IMR-90 (cell line): ENCODE data around the gene MPG. TPM values are rescaled to one million over a fixed set of nuclear protein-coding genes. Genes with fewer than 3 reads are reported as not detected.

Source experiments
- ATAC-seq: fragments of 200-7000 bp; cut with Tn5 transposase; 2 replicates; pipeline ENCODE4 v1.9.1; 2020; ENCODE audit warnings: low read depth, mild to moderate bottlenecking, moderate library complexity
- BruUV-seq: library from RNA; stranded (reverse); fragments of 400-500 nt; replicated peaks from 2 replicates; lab custom pipeline; 2021; lab: Mats Ljungman, UMichigan
- CTCF ChIA-PET: fragments of 300-600 bp; formaldehyde crosslinking; extraction: SDS; loops from one replicate; lab custom pipeline; 2021; ENCODE audit warnings: antibody characterized with exemption; lab: Yijun Ruan, JAX
- POLR2A ChIA-PET: fragments of 300-600 bp; sonication (Branson Sonifier 250); formaldehyde crosslinking; loops from one replicate; lab custom pipeline; 2022; ENCODE audit warnings: antibody characterized with exemption; ENCODE audit not compliant: unreplicated experiment; lab: Charles Lee
- DNase-seq: peaks from one replicate; pipeline ENCODE4 v3.0.0; 2013
- H2AFZ ChIP-seq: replicated peaks from 2 replicates; pipeline ENCODE3; 2013; ENCODE audit warnings: low read length, mild to moderate bottlenecking; ENCODE audit not compliant: poor library complexity
- H2AK5ac ChIP-seq: 2 replicates; pipeline ENCODE4 v1.6.1; 2013; ENCODE audit warnings: low read depth, low read length, inconsistent platforms
- H2AK9ac ChIP-seq: replicated peaks from 2 replicates; pipeline ENCODE3; 2013; ENCODE audit warnings: mild to moderate bottlenecking, low read depth, low read length, moderate library complexity; ENCODE audit not compliant: poor library complexity
- H2BK120ac ChIP-seq: 2 replicates; pipeline ENCODE4 v1.6.1; 2013; ENCODE audit warnings: low read depth, low read length, inconsistent platforms
- H2BK15ac ChIP-seq: 3 replicates; pipeline ENCODE4 v1.6.1; 2013; ENCODE audit warnings: low read depth, low read length, inconsistent platforms
- H2BK20ac ChIP-seq: 2 replicates; pipeline ENCODE4 v1.6.1; 2013; ENCODE audit warnings: low read depth, mild to moderate bottlenecking, inconsistent platforms, low read length, moderate library complexity
- H2BK5ac ChIP-seq: 2 replicates; pipeline ENCODE4 v1.6.1; 2013; ENCODE audit warnings: mild to moderate bottlenecking, low read depth, low read length, inconsistent platforms; ENCODE audit not compliant: poor library complexity, severe bottlenecking
- H3K14ac ChIP-seq: replicated peaks from 2 replicates; pipeline ENCODE4 v1.6.1; 2013; ENCODE audit warnings: low read depth, low read length, inconsistent platforms
- H3K18ac ChIP-seq: 2 replicates; pipeline ENCODE4 v1.6.1; 2013; ENCODE audit warnings: low read depth, low read length, control low read depth
- H3K23ac ChIP-seq: 2 replicates; pipeline ENCODE4 v1.6.1; 2013; ENCODE audit warnings: low read depth, low read length, inconsistent platforms
- H3K27ac ChIP-seq: 2 replicates; pipeline ENCODE4 v1.5.1; 2013; ENCODE audit warnings: mild to moderate bottlenecking, control low read depth, low read length; ENCODE audit not compliant: insufficient read depth
- H3K27me3 ChIP-seq: 2 replicates; pipeline ENCODE4 v1.6.1; 2013; ENCODE audit warnings: low read length; ENCODE audit not compliant: control insufficient read depth, insufficient read depth
- H3K36me3 ChIP-seq: 2 replicates; pipeline ENCODE4 v1.6.1; 2013; ENCODE audit warnings: low read length, mixed read lengths; ENCODE audit not compliant: control insufficient read depth, insufficient read depth
- H3K4ac ChIP-seq: 2 replicates; pipeline ENCODE4 v1.6.1; 2013; ENCODE audit warnings: low read depth, low read length, inconsistent platforms
- H3K4me1 ChIP-seq: 2 replicates; pipeline ENCODE4 v1.6.1; 2013; ENCODE audit warnings: low read length, mixed read lengths; ENCODE audit not compliant: control insufficient read depth, insufficient read depth
- H3K4me2 ChIP-seq: 2 replicates; pipeline ENCODE4 v1.6.1; 2013; ENCODE audit warnings: low read depth, mild to moderate bottlenecking, control low read depth, low read length, moderate library complexity
- H3K4me3 ChIP-seq: 2 replicates; pipeline ENCODE4 v1.5.1; 2013; ENCODE audit warnings: low read depth, mild to moderate bottlenecking, control low read depth, low read length, moderate library complexity; ENCODE audit not compliant: insufficient read depth
- H3K56ac ChIP-seq: 2 replicates; pipeline ENCODE4 v1.6.1; 2013; ENCODE audit warnings: low read length, inconsistent platforms; ENCODE audit not compliant: insufficient read depth; ENCODE audit errors: extremely low read depth
- H3K79me1 ChIP-seq, 2 experiments: 2 replicates each; pipeline ENCODE4 v1.6.1; 2013; ENCODE audit warnings: low read length in 2 of 2, inconsistent platforms in 1 of 2, low read depth in 1 of 2
- H3K9ac ChIP-seq: 2 replicates; pipeline ENCODE4 v1.6.1; 2013; ENCODE audit warnings: low read depth, low read length, control low read depth
- H3K9me1 ChIP-seq: 2 replicates; pipeline ENCODE4 v1.6.1; 2013; ENCODE audit warnings: low read length, inconsistent platforms; ENCODE audit not compliant: insufficient read depth
- H3K9me3 ChIP-seq: 2 replicates; pipeline ENCODE4 v1.6.1; 2013; ENCODE audit warnings: low read length; ENCODE audit not compliant: control insufficient read depth, insufficient read depth
- H4K20me1 ChIP-seq: 2 replicates; pipeline ENCODE4 v1.6.1; 2013; ENCODE audit warnings: low read length, inconsistent platforms; ENCODE audit not compliant: insufficient read depth
- H4K5ac ChIP-seq: 2 replicates; pipeline ENCODE4 v1.6.1; 2013; ENCODE audit warnings: mild to moderate bottlenecking, low read depth, low read length, control low read depth
- H4K8ac ChIP-seq, 2 experiments: 2 replicates each; pipeline ENCODE4 v1.6.1; 2013; ENCODE audit warnings: low read depth in 2 of 2, low read length in 2 of 2, control low read depth in 1 of 2, inconsistent platforms in 1 of 2
- H4K91ac ChIP-seq: 2 replicates; pipeline ENCODE4 v1.6.1; 2013; ENCODE audit warnings: low read depth, low read length, inconsistent platforms; ENCODE audit not compliant: insufficient read depth
- BHLHE40 ChIP-seq: fragments of 150-350 bp; IDR thresholded peaks from 2 replicates; pipeline ENCODE4 v1.6.1; 2016; ENCODE audit warnings: mild to moderate bottlenecking, low read depth, low read length
- CEBPB ChIP-seq: IDR thresholded peaks from 2 replicates; pipeline ENCODE4 v1.6.1; 2012; ENCODE audit warnings: low read depth, low read length, improper control_type of control experiment
- CHD1 ChIP-seq: IDR thresholded peaks from 2 replicates; pipeline ENCODE4 v1.6.1; 2012; ENCODE audit warnings: low read depth, low read length, improper control_type of control experiment
- FOS ChIP-seq: fragments of 150-350 bp; IDR thresholded peaks from 2 replicates; pipeline ENCODE4 v1.6.1; 2016; ENCODE audit warnings: low read depth, low read length
- MAFK ChIP-seq: IDR thresholded peaks from 2 replicates; pipeline ENCODE4 v1.6.1; 2012; ENCODE audit warnings: low read depth, low read length, improper control_type of control experiment
- MAZ ChIP-seq: IDR thresholded peaks from 2 replicates; pipeline ENCODE4 v1.6.1; 2012; ENCODE audit warnings: low read depth, mild to moderate bottlenecking, low read length, improper control_type of control experiment, moderate library complexity, borderline replicate concordance
- MXI1 ChIP-seq: IDR thresholded peaks from 2 replicates; pipeline ENCODE4 v1.6.1; 2012; ENCODE audit warnings: low read depth, mild to moderate bottlenecking, low read length, moderate library complexity, borderline replicate concordance
- NFE2L2 ChIP-seq: fragments of 150-350 bp; IDR thresholded peaks from 2 replicates; pipeline ENCODE4 v1.6.1; 2016; ENCODE audit warnings: low read depth, mild to moderate bottlenecking, low read length
- POLR2A ChIP-seq: IDR thresholded peaks from 2 replicates; pipeline ENCODE4 v1.6.1; 2012; ENCODE audit warnings: mild to moderate bottlenecking, low read depth, low read length
- RAD21 ChIP-seq: IDR thresholded peaks from 2 replicates; pipeline ENCODE4 v1.6.1; 2012; ENCODE audit warnings: low read length, improper control_type of control experiment
- RCOR1 ChIP-seq: IDR thresholded peaks from 2 replicates; pipeline ENCODE4 v1.6.1; 2012; ENCODE audit warnings: mild to moderate bottlenecking, low read length, improper control_type of control experiment; ENCODE audit not compliant: insufficient replicate concordance
- RFX5 ChIP-seq: IDR thresholded peaks from 2 replicates; pipeline ENCODE4 v1.8.0; 2012; ENCODE audit warnings: low read depth, mild to moderate bottlenecking, low read length, moderate library complexity
- SMC3 ChIP-seq: fragments of 150-350 bp; IDR thresholded peaks from 2 replicates; pipeline ENCODE4 v1.6.1; 2016; ENCODE audit warnings: low read depth, mild to moderate bottlenecking, antibody characterized with exemption, low read length, moderate library complexity
- USF2 ChIP-seq: fragments of 150-350 bp; IDR thresholded peaks from 2 replicates; pipeline ENCODE4 v1.6.1; 2017; ENCODE audit warnings: mild to moderate bottlenecking, antibody characterized with exemption, low read length, low read depth
- WGBS, 2 experiments: methylation state at CpG; one replicate each; pipeline versions ENCODE4 v1.1.5 to v1.1.7; 2013; ENCODE audit warnings: missing lambda C conversion rate in 2 of 2; ENCODE audit not compliant: insufficient read length in 1 of 2; ENCODE audit errors: extremely low coverage in 2 of 2; 5-methylcytosine and 5-hydroxymethylcytosine counted together
- dilution Hi-C: fragments of 300-500 bp; cut with HindIII; formaldehyde crosslinking; loops from one replicate; pipeline ENCODE4 v1.14.3; 2018; ENCODE audit warnings: low sequenced_read_pairs; ENCODE audit not compliant: unreplicated experiment
- in situ Hi-C: fragments of 300-500 bp; cut with MboI; formaldehyde crosslinking; loops from 3 replicates; pipeline ENCODE4 v1.14.3; 2019; ENCODE audit warnings: low sequenced_read_pairs, inconsistent platforms, mixed read lengths
- intact Hi-C: fragments of 100-400 bp; cut with micrococcal nuclease; formaldehyde crosslinking; loops from 2 replicates; pipeline ENCODE4 v1.10.0; 2022
- polyA plus RNA-seq, 3 experiments: library from polyadenylated mRNA; depleted of rRNA; stranded (reverse); fragments of >200 nt; gene quantifications; 2 replicates each; pipeline ENCODE4 v1.2.3, GENCODE V29; 2012; ENCODE audit warnings: low replicate concordance in 1 of 3
- total RNA-seq: library from RNA; depleted of rRNA; stranded (reverse); fragments of >200 nt; gene quantifications from 2 replicates; pipeline ENCODE4 v1.2.3, GENCODE V29; 2012
- TF ChIP-seq, protein P1 (sequence below): conservative IDR thresholded peaks from 2 replicates; pipeline ENCODE4 v1.5.1; 2012; ENCODE audit warnings: mild to moderate bottlenecking, low read depth, low read length, improper control_type of control experiment
- TF ChIP-seq, protein P2 (sequence below): fragments of 150-350 bp; IDR thresholded peaks from 2 replicates; pipeline ENCODE4 v1.6.1; 2016; ENCODE audit warnings: low read depth, mild to moderate bottlenecking, low read length, moderate library complexity, borderline replicate concordance

Gene MPG
- total and polyA plus RNA-seq, 2 of the 4 experiments (the other 2 are of a cell fraction) = 66.7 to 135 TPM

GRCh38 chr16:44655-45054 is 33.4 kb upstream of the MPG start:
- H4K91ac ChIP-seq = no peak overlapping the region
- no peak overlapping the region for H2BK5ac ChIP-seq
- no peak overlapping the region for H3K27ac ChIP-seq
- no peak overlapping the region for H2BK120ac ChIP-seq
- no peak overlapping the region for H3K56ac ChIP-seq
- H2AK9ac ChIP-seq = no peak overlapping the region
- H2BK15ac ChIP-seq = no peak overlapping the region
- no peak overlapping the region for H2AFZ ChIP-seq
- H2AK5ac ChIP-seq = no peak overlapping the region
- H3K79me1 ChIP-seq = peaks cover 10 to 12% of the 10 kb centered on the region in 2 experiments; a peak in 3 of 4 replicates
- BruUV-seq = no TSS peak
- no peak overlapping the region for H3K4me2 ChIP-seq
- H3K4me3 ChIP-seq = no peak overlapping the region
- no peak for ATAC-seq
- intact Hi-C loops (no loop called here), in situ Hi-C loops (no loop called here), dilution Hi-C loops (no loop called here)
- POLR2A ChIA-PET = no interaction called here
- peaks cover 5% of the 10 kb centered on the region; the same call in 1 of the 2 replicates for H3K4me1 ChIP-seq
- DNase-seq = no peak
- no peak overlapping the region for H3K9ac ChIP-seq
- peaks cover 3% of the 10 kb centered on the region; the same call in 1 of the 2 replicates for H4K20me1 ChIP-seq
- no peak overlapping the region for H3K18ac ChIP-seq
- H4K8ac ChIP-seq = no peak overlapping the region
- H3K27me3 ChIP-seq = no peaks in the 10 kb centered on the region
- H3K14ac ChIP-seq = no peak overlapping the region
- no peak overlapping the region for H3K23ac ChIP-seq
- no CpG with 5 or more reads among the region's 8 CpGs for WGBS, 2 experiments
- no peak overlapping the region for H4K5ac ChIP-seq
- H3K36me3 ChIP-seq = peaks cover 16% of the 10 kb centered on the region
- no peak overlapping the region for H3K4ac ChIP-seq
- no peak overlapping the region for H2BK20ac ChIP-seq
- H3K9me1 ChIP-seq = peaks cover 4% of the 10 kb centered on the region; the same call in 1 of the 2 replicates
- CTCF ChIA-PET = interaction anchor here (0.6 kb wide), 1 partner anchor 9 kb away, joined by 3 read pairs; the partner anchor contains the start of genes POLR3K and SNRNP25
- TF ChIP-seq USF2 (no peak), FOS (no peak), CHD1 (no peak), MXI1 (no peak), SMC3 (no peak), NFE2L2 (no peak), RAD21 (no peak), RCOR1 (no peak), BHLHE40 (no peak), CEBPB (no peak), POLR2A (no peak), RFX5 (no peak), MAZ (no peak), MAFK (no peak)
- TF ChIP-seq, protein P1, sequence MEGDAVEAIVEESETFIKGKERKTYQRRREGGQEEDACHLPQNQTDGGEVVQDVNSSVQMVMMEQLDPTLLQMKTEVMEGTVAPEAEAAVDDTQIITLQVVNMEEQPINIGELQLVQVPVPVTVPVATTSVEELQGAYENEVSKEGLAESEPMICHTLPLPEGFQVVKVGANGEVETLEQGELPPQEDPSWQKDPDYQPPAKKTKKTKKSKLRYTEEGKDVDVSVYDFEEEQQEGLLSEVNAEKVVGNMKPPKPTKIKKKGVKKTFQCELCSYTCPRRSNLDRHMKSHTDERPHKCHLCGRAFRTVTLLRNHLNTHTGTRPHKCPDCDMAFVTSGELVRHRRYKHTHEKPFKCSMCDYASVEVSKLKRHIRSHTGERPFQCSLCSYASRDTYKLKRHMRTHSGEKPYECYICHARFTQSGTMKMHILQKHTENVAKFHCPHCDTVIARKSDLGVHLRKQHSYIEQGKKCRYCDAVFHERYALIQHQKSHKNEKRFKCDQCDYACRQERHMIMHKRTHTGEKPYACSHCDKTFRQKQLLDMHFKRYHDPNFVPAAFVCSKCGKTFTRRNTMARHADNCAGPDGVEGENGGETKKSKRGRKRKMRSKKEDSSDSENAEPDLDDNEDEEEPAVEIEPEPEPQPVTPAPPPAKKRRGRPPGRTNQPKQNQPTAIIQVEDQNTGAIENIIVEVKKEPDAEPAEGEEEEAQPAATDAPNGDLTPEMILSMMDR = no peak
- TF ChIP-seq, protein P2, sequence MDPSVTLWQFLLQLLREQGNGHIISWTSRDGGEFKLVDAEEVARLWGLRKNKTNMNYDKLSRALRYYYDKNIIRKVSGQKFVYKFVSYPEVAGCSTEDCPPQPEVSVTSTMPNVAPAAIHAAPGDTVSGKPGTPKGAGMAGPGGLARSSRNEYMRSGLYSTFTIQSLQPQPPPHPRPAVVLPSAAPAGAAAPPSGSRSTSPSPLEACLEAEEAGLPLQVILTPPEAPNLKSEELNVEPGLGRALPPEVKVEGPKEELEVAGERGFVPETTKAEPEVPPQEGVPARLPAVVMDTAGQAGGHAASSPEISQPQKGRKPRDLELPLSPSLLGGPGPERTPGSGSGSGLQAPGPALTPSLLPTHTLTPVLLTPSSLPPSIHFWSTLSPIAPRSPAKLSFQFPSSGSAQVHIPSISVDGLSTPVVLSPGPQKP = no peak
- H3K9me3 ChIP-seq = no peaks in the 10 kb centered on the region
